Measurements from ENCODE around the gene SUGCT.

Gene SUGCT

GRCh38 chr7:40721342-40721949 lies 586.6 kb downstream of the SUGCT start:
- DNase-seq (ENCODE audit: low read depth in 2 of 2): no peak

GRCh38 chr7:40722242-40722641 lies 587.4 kb downstream of the SUGCT start:
- no peak for DNase-seq (ENCODE audit: low read depth in 2 of 2)

- no peak for DNase-seq (ENCODE audit: low read depth in 2 of 2)
These were observed 589.0 kb downstream of the SUGCT start for GRCh38 chr7:40723829-40724228.

- no peak for DNase-seq (ENCODE audit: low read depth in 2 of 2)
These were observed 591.8 kb downstream of the SUGCT start for GRCh38 chr7:40726559-40726958.

- DNase-seq (ENCODE audit: low read depth in 2 of 2): no peak
These were observed 598.3 kb downstream of the SUGCT start for GRCh38 chr7:40733114-40733513.

GRCh38 chr7:40733578-40733977 lies 598.8 kb downstream of the SUGCT start:
- no peak for DNase-seq (ENCODE audit: low read depth in 2 of 2)

GRCh38 chr7:40739257-40739656 lies 604.5 kb downstream of the SUGCT start:
- no peak for DNase-seq (ENCODE audit: low read depth in 2 of 2)

- no peak for DNase-seq (ENCODE audit: low read depth in 2 of 2)
These were observed 607.5 kb downstream of the SUGCT start for GRCh38 chr7:40742270-40742669.

- DNase-seq (ENCODE audit: low read depth in 2 of 2): no peak
These were observed 612.2 kb downstream of the SUGCT start for GRCh38 chr7:40746841-40747556.

- DNase-seq (ENCODE audit: low read depth in 2 of 2): no peak
These were observed 613.1 kb downstream of the SUGCT start for GRCh38 chr7:40747856-40748255.

- no peak for DNase-seq (ENCODE audit: low read depth in 2 of 2)
These were observed 615.1 kb downstream of the SUGCT start for GRCh38 chr7:40749877-40750276.

- no peak for DNase-seq (ENCODE audit: low read depth in 2 of 2)
These were observed 618.6 kb downstream of the SUGCT start for GRCh38 chr7:40753455-40753854.

- no peak for DNase-seq (ENCODE audit: low read depth in 2 of 2)
These were observed 620.6 kb downstream of the SUGCT start for GRCh38 chr7:40755438-40755837.

- no peak for DNase-seq (ENCODE audit: low read depth in 2 of 2)
These were observed 622.3 kb downstream of the SUGCT start for GRCh38 chr7:40757109-40757508.

GRCh38 chr7:40758590-40758989 lies 623.8 kb downstream of the SUGCT start:
- no peak for DNase-seq (ENCODE audit: low read depth in 2 of 2)

GRCh38 chr7:40760293-40760964 lies 625.6 kb downstream of the SUGCT start:
- DNase-seq (ENCODE audit: low read depth in 2 of 2): no peak

GRCh38 chr7:40760987-40761386 lies 626.2 kb downstream of the SUGCT start:
- DNase-seq (ENCODE audit: low read depth in 2 of 2): no peak

- no peak for DNase-seq (ENCODE audit: low read depth in 2 of 2)
These were observed 627.2 kb downstream of the SUGCT start for GRCh38 chr7:40761762-40762560.

GRCh38 chr7:40763319-40764287 lies 628.8 kb downstream of the SUGCT start:
- DNase-seq (ENCODE audit: low read depth in 2 of 2): no peak

GRCh38 chr7:40765639-40766038 lies 630.8 kb downstream of the SUGCT start:
- DNase-seq (ENCODE audit: low read depth in 2 of 2): no peak

GRCh38 chr7:40772096-40772495 lies 637.3 kb downstream of the SUGCT start:
- no peak for DNase-seq (ENCODE audit: low read depth in 2 of 2)
